Measurements from ENCODE around the gene DCTN1.
A peak's percentile ranks its signal among the peaks of the same experiment; 100 is the strongest.
"Not testable (repeated sequence)": the region's sequence is repeated elsewhere in the genome, so short reads cannot be mapped to it uniquely, and the experiment has no call there.

DCTN1 gene

DNA sequence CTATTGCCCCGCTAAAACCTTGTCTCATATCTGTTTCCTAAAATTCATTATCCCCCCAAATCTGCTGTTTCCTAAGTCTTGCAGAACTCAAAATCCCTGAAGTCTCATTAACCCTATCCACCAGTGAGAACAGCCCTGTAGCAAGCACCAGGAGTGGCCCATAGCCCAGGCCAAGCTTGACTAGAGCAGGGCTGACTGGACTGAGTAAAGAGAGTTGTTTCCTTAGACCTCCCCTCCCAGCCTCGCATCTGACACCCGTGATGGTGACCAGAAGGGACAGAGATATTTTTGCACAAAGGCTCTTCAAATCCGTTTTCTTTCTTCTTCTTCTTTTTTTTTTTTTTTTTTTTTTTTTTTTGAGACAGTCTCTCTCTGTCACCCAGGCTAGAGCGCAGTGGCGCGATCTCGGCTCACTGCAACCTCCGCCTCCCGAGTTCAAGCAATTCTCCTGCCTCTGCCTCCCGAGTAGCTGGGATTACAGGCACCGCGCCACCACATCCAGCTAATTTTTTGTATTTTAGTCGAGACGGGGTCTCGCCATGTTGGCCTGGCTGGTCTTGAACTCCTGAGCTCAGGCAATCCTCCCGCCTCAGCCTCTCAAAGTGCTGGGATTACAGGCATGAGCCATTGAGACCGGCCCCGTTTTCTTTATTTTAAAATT, 40.5 kb upstream of the DCTN1 start:
- Histone ChIP-seq H3K4me1 (ENCODE audit: control insufficient read depth, insufficient read depth, low read length, poor library complexity, severe bottlenecking) (peaks cover 15% of the 10 kb centered on the region), H3K27ac (ENCODE audit: insufficient read depth, low read length, poor library complexity, severe bottlenecking) (peak overlapping the region; percentile 91), H3K4me3 (ENCODE audit: insufficient read depth, low read depth, low read length, poor library complexity, severe bottlenecking) (peak overlapping the region; percentile 75)
- not testable (repeated sequence) for DNase-seq; H3K9me3 ChIP-seq (ENCODE audit: control insufficient read depth, low read length); H3K36me3 ChIP-seq (ENCODE audit: control insufficient read depth, insufficient read depth, low read length); H3K27me3 ChIP-seq (replicated peaks; ENCODE audit: control insufficient read depth, insufficient read depth, low read length, poor library complexity, severe bottlenecking)

DNA sequence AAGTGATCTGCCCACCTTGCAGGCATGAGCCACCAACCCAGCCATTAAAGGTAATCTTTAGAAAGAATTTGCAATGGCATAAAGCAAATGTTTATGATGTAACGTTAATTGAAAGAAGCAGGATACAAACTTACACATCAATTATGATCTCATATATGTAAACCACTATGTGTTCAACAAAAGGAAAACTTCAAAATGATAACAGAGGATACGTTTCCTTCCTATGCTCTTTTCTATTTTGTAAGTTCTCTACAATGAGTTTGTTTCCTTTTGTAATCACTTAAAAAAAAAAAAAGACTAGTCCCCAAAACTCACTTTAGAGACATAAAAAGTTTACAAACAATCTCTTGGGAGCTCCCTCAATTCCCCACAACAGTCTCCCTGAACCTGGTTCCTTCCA, 39.9 kb upstream of the DCTN1 start:
- Histone ChIP-seq H3K4me1 (ENCODE audit: control insufficient read depth, insufficient read depth, low read length, poor library complexity, severe bottlenecking) (peaks cover 20% of the 10 kb centered on the region), H3K27ac (ENCODE audit: insufficient read depth, low read length, poor library complexity, severe bottlenecking) (no peak overlapping the region), H3K36me3 (ENCODE audit: control insufficient read depth, insufficient read depth, low read length) (peaks cover 3% of the 10 kb centered on the region), H3K4me3 (ENCODE audit: insufficient read depth, low read depth, low read length, poor library complexity, severe bottlenecking) (no peak overlapping the region), H3K27me3 (replicated peaks; ENCODE audit: control insufficient read depth, insufficient read depth, low read length, poor library complexity, severe bottlenecking) (peaks cover 3% of the 10 kb centered on the region), H3K9me3 (ENCODE audit: control insufficient read depth, low read length) (no peaks in the 10 kb centered on the region)
- no peak for DNase-seq

DNA sequence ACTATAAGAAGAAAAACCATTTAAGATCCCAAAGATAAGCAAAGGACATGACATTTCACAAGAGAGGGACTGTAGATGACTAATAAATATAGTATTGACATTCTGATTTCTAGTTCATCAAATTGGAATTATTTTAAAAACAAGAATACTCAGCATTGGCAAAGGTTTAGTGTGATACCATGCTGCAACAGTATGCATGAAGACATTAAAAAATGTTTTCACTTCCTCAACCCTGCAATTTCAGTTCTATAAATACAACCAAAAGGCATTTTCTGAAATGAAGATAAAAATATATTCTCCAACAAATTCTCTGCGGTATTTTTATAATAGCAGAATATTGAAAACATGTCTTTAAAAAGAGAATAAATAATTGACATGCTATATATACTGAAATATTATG, 39.2 kb upstream of the DCTN1 start:
- no peak for DNase-seq
- H3K27me3 ChIP-seq (replicated peaks; ENCODE audit: control insufficient read depth, insufficient read depth, low read length, poor library complexity, severe bottlenecking) = peaks cover 3% of the 10 kb centered on the region
- no peak overlapping the region for H3K27ac ChIP-seq (ENCODE audit: insufficient read depth, low read length, poor library complexity, severe bottlenecking)
- no peaks in the 10 kb centered on the region for H3K36me3 ChIP-seq (ENCODE audit: control insufficient read depth, insufficient read depth, low read length)
- no peaks in the 10 kb centered on the region for H3K9me3 ChIP-seq (ENCODE audit: control insufficient read depth, low read length)
- no peak overlapping the region for H3K4me3 ChIP-seq (ENCODE audit: insufficient read depth, low read depth, low read length, poor library complexity, severe bottlenecking)
- peaks cover 27% of the 10 kb centered on the region for H3K4me1 ChIP-seq (ENCODE audit: control insufficient read depth, insufficient read depth, low read length, poor library complexity, severe bottlenecking)

DNA sequence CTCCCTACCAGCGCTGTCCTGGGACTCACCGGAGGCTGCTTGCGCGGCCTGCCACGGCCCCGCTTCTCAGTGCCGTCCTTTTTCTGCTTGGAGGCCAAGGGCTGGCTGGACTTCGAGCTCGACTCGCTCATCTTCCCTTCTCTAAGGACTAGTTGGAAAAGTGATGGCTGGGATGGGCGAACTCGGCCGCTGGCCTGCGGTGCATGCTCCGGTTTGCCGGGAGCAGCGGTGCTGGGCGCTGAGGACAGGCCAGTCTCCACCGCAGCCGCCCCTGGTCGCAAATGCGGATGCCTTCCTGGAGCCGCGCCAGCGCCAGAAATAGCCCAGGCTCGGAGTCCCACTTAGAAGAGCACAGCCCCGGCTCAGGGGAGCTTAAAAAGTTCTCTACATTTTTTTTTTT, 38.2 kb upstream of the DCTN1 start:
- no peaks in the 10 kb centered on the region for H3K36me3 ChIP-seq (ENCODE audit: control insufficient read depth, insufficient read depth, low read length)
- peaks cover 27% of the 10 kb centered on the region for H3K4me1 ChIP-seq (ENCODE audit: control insufficient read depth, insufficient read depth, low read length, poor library complexity, severe bottlenecking)
- no peaks in the 10 kb centered on the region for H3K9me3 ChIP-seq (ENCODE audit: control insufficient read depth, low read length)
- H3K4me3 ChIP-seq (ENCODE audit: insufficient read depth, low read depth, low read length, poor library complexity, severe bottlenecking) = no peak overlapping the region
- no peak for DNase-seq
- peaks cover 3% of the 10 kb centered on the region for H3K27me3 ChIP-seq (replicated peaks; ENCODE audit: control insufficient read depth, insufficient read depth, low read length, poor library complexity, severe bottlenecking)
- no peak overlapping the region for H3K27ac ChIP-seq (ENCODE audit: insufficient read depth, low read length, poor library complexity, severe bottlenecking)

DNA sequence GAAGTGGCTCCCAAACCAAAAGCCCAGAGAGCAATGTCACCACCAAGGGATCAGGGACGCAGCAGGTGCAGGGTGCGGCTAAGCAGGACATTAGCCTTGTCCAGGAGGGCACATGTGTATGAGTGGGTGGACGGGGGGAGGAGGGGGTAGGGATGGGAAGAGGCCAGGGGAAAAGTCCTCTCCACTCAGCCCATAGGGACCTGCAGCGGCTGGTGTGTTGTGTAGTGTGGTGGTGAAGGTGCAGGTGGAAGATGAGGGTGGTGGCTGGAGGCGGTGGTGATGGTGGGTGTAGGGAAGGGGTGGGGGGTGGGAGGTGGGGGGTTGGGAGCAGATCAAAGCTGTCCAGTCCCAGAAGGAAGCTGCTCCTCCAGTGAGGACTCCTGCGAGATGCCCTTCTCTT, 37.7 kb upstream of the DCTN1 start:
- Histone ChIP-seq H3K9me3 (ENCODE audit: control insufficient read depth, low read length) (no peaks in the 10 kb centered on the region), H3K27ac (ENCODE audit: insufficient read depth, low read length, poor library complexity, severe bottlenecking) (no peak overlapping the region), H3K36me3 (ENCODE audit: control insufficient read depth, insufficient read depth, low read length) (no peaks in the 10 kb centered on the region), H3K4me1 (ENCODE audit: control insufficient read depth, insufficient read depth, low read length, poor library complexity, severe bottlenecking) (peaks cover 27% of the 10 kb centered on the region), H3K27me3 (replicated peaks; ENCODE audit: control insufficient read depth, insufficient read depth, low read length, poor library complexity, severe bottlenecking) (peaks cover 3% of the 10 kb centered on the region), H3K4me3 (ENCODE audit: insufficient read depth, low read depth, low read length, poor library complexity, severe bottlenecking) (no peak overlapping the region)
- no peak for DNase-seq

DNA sequence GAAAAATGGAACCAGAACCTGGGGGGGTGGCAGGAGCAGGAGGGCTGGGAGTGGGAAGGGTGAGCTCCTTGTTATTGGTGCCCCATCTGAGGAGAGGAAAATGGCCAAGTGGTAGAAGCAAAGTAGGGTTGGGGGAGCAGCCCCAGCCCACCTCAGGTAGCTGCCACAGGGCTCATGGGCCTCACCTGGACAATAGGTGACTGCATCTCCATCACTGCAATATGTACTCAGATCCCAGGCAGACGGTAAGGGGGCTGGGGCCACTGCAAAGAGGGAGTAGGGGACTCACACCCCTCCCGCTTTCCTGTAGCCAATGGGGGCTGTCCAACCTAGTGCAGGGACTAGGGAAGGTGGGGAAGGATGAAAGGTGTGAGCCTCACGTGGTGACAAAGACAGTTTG, 37.1 kb upstream of the DCTN1 start:
- peaks cover 3% of the 10 kb centered on the region for H3K27me3 ChIP-seq (replicated peaks; ENCODE audit: control insufficient read depth, insufficient read depth, low read length, poor library complexity, severe bottlenecking)
- DNase-seq = no peak
- no peak overlapping the region for H3K27ac ChIP-seq (ENCODE audit: insufficient read depth, low read length, poor library complexity, severe bottlenecking)
- H3K4me1 ChIP-seq (ENCODE audit: control insufficient read depth, insufficient read depth, low read length, poor library complexity, severe bottlenecking) = peaks cover 25% of the 10 kb centered on the region
- no peaks in the 10 kb centered on the region for H3K9me3 ChIP-seq (ENCODE audit: control insufficient read depth, low read length)
- no peaks in the 10 kb centered on the region for H3K36me3 ChIP-seq (ENCODE audit: control insufficient read depth, insufficient read depth, low read length)
- H3K4me3 ChIP-seq (ENCODE audit: insufficient read depth, low read depth, low read length, poor library complexity, severe bottlenecking) = no peak overlapping the region

DNA sequence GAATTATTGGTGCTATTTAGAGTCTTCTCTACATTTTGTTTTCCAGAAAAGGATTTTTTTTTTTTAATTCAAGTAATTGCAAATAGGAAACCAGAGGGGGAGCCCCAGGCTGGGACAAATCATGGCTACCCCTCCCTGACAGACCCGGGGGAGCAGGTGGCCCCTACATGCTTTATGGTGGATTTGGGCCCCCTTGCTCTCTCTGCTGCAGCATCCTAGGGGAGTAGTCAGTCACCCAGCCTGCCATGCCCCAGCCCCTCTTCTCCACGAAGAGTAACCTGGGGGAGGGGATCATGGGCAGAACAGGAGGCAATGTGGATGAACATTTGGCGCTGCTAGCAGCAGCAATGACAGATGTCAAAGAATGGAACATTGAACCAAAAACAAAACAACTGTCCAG, 36.7 kb upstream of the DCTN1 start:
- no peak overlapping the region for H3K27ac ChIP-seq (ENCODE audit: insufficient read depth, low read length, poor library complexity, severe bottlenecking)
- H3K9me3 ChIP-seq (ENCODE audit: control insufficient read depth, low read length) = no peaks in the 10 kb centered on the region
- H3K4me1 ChIP-seq (ENCODE audit: control insufficient read depth, insufficient read depth, low read length, poor library complexity, severe bottlenecking) = peaks cover 22% of the 10 kb centered on the region
- DNase-seq = no peak
- no peaks in the 10 kb centered on the region for H3K36me3 ChIP-seq (ENCODE audit: control insufficient read depth, insufficient read depth, low read length)
- no peak overlapping the region for H3K4me3 ChIP-seq (ENCODE audit: insufficient read depth, low read depth, low read length, poor library complexity, severe bottlenecking)
- H3K27me3 ChIP-seq (replicated peaks; ENCODE audit: control insufficient read depth, insufficient read depth, low read length, poor library complexity, severe bottlenecking) = peaks cover 3% of the 10 kb centered on the region

DNA sequence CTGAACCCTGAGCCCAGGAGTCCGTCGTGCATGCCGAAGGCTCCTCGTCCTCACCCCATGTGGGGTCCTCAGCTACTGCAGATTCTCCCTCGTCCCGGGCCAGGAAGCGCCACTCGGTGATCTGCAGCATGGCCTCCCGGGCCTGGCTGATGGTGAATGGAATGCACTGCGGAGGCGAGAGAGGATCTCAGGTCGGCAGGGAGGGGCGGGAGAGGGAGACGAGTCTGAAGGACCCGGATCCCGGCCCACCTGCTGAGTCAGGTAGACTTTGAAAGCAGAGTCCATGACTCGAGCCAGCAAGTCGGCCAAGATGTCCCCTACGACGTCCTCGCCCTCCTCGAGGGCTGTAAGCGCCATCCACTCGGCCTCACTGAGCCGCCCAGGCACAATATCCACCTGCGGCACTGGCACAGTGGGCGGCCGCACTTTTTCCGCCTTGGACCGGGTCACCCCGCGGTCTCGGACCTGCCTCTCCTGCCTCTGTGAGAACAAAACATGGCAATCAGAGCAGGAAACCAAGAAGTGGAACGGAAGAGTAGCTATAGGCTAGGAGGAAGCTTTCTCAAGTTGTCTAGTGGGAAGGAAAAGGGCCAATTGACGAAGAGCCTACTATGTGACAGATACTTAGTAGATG, 35.8 kb upstream of the DCTN1 start:
- Histone ChIP-seq H3K4me1 (ENCODE audit: control insufficient read depth, insufficient read depth, low read length, poor library complexity, severe bottlenecking) (peaks cover 14% of the 10 kb centered on the region), H3K27ac (ENCODE audit: insufficient read depth, low read length, poor library complexity, severe bottlenecking) (no peak overlapping the region), H3K9me3 (ENCODE audit: control insufficient read depth, low read length) (no peaks in the 10 kb centered on the region), H3K4me3 (ENCODE audit: insufficient read depth, low read depth, low read length, poor library complexity, severe bottlenecking) (peak overlapping the region; percentile 41), H3K27me3 (replicated peaks; ENCODE audit: control insufficient read depth, insufficient read depth, low read length, poor library complexity, severe bottlenecking) (peaks cover 3% of the 10 kb centered on the region), H3K36me3 (ENCODE audit: control insufficient read depth, insufficient read depth, low read length) (no peaks in the 10 kb centered on the region)
- no peak for DNase-seq

DNA sequence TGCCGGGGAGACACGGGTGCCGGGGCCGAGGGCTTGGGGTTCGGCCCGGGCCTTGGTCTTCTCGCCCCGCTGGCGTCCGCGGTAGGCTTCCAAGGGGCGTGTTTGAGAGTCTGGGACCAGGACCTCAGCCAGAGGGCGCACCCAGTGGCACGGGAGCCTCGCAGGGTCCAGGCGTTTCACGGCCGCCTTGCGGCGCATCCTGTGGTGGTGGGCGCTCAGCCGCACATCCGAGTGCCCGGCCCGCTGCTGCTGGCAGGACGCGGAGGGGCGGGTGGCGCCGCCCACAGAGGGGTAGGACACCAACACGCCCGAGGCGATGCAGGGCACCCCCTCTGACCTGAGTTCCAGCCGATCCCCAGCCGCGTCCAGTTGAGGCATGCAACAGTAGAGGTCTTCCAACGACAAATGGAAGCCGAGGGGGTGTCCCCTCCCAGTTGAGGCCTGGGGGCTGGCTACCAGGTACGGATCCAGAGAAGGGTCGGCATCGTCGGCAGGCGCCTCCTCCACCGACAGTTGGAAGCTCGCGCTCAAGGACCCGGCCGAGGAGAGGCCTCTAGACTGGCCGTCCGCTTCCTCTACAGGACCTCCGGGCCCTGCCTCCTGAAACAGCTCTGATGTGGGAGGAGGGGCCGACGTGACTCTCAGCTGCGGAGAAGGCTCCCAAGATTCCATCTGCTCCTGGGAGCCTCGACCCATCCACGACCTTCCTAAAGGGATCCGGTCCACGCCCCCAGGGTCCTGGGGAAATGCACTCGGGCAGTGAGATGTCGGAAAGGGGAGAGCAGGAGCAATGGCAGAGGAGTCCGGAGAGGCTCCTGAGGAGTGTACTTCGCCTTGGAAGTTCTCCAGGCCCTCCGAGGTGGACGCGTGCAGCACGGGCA, 35.0 kb upstream of the DCTN1 start:
- Histone ChIP-seq H3K4me3 (ENCODE audit: insufficient read depth, low read depth, low read length, poor library complexity, severe bottlenecking) (peak overlapping the region; percentile 41), H3K4me1 (ENCODE audit: control insufficient read depth, insufficient read depth, low read length, poor library complexity, severe bottlenecking) (peaks cover 14% of the 10 kb centered on the region), H3K27ac (ENCODE audit: insufficient read depth, low read length, poor library complexity, severe bottlenecking) (no peak overlapping the region), H3K27me3 (replicated peaks; ENCODE audit: control insufficient read depth, insufficient read depth, low read length, poor library complexity, severe bottlenecking) (peaks cover 3% of the 10 kb centered on the region), H3K9me3 (ENCODE audit: control insufficient read depth, low read length) (no peaks in the 10 kb centered on the region), H3K36me3 (ENCODE audit: control insufficient read depth, insufficient read depth, low read length) (no peaks in the 10 kb centered on the region)
- no peak for DNase-seq

DNA sequence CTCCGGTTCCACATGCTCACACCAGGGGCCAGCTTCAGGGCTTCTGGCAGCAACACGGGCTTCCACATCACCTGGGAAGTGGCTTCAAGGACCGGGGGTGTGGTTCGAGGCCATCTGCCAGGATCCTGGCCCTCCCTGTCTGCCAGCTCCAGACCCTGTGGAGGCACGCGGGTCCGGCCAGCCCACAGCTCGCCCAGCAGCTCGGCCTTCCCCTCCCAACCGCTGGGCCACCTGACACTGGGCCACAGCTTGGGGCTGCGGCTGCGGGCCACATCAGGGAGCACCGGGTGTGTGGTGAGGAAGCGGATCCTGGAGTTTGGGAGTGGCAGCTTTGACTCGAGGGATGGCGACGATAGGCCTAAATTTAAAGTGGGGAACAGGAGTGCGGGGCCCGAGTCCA, 34.3 kb upstream of the DCTN1 start:
- H3K9me3 ChIP-seq (ENCODE audit: control insufficient read depth, low read length) = no peaks in the 10 kb centered on the region
- no peak for DNase-seq
- H3K27me3 ChIP-seq (replicated peaks; ENCODE audit: control insufficient read depth, insufficient read depth, low read length, poor library complexity, severe bottlenecking) = peaks cover 3% of the 10 kb centered on the region
- no peak overlapping the region for H3K27ac ChIP-seq (ENCODE audit: insufficient read depth, low read length, poor library complexity, severe bottlenecking)
- H3K36me3 ChIP-seq (ENCODE audit: control insufficient read depth, insufficient read depth, low read length) = no peaks in the 10 kb centered on the region
- peaks cover 14% of the 10 kb centered on the region for H3K4me1 ChIP-seq (ENCODE audit: control insufficient read depth, insufficient read depth, low read length, poor library complexity, severe bottlenecking)
- peak overlapping the region; percentile 22 for H3K4me3 ChIP-seq (ENCODE audit: insufficient read depth, low read depth, low read length, poor library complexity, severe bottlenecking)

Data from effector memory CD4-positive, alpha-beta T cell (primary cell).